Measurements from ENCODE around the gene CFAP119.

- TF ChIP-seq, protein P1, sequence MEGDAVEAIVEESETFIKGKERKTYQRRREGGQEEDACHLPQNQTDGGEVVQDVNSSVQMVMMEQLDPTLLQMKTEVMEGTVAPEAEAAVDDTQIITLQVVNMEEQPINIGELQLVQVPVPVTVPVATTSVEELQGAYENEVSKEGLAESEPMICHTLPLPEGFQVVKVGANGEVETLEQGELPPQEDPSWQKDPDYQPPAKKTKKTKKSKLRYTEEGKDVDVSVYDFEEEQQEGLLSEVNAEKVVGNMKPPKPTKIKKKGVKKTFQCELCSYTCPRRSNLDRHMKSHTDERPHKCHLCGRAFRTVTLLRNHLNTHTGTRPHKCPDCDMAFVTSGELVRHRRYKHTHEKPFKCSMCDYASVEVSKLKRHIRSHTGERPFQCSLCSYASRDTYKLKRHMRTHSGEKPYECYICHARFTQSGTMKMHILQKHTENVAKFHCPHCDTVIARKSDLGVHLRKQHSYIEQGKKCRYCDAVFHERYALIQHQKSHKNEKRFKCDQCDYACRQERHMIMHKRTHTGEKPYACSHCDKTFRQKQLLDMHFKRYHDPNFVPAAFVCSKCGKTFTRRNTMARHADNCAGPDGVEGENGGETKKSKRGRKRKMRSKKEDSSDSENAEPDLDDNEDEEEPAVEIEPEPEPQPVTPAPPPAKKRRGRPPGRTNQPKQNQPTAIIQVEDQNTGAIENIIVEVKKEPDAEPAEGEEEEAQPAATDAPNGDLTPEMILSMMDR (conservative IDR thresholded peaks at IDR 0.05 in 1 of 2, IDR thresholded peaks at IDR 0.05 in 1 of 2; ENCODE audit: extremely low read depth in 1 of 2, insufficient read depth in 1 of 2, low read depth in 1 of 2, low read length in 2 of 2): no peak
- TF ChIP-seq EZH2 (IDR thresholded peaks at IDR 0.05; ENCODE audit: borderline replicate concordance, low read length): no peak
These were observed 6.8 kb upstream of the CFAP119 start for GRCh38 chr16:30768583-30769181.

Data from mammary epithelial cell (primary cell).